Measurements from ENCODE around the gene P4HA3. TPM values are rescaled to one million over a fixed set of nuclear protein-coding genes. Genes with fewer than 3 reads are reported as not detected.

Gene P4HA3
- total RNA-seq, 4 donors from 2014 or later = 0.38 to 1.4 (median 0.66) TPM; not detected in 1

DNA sequence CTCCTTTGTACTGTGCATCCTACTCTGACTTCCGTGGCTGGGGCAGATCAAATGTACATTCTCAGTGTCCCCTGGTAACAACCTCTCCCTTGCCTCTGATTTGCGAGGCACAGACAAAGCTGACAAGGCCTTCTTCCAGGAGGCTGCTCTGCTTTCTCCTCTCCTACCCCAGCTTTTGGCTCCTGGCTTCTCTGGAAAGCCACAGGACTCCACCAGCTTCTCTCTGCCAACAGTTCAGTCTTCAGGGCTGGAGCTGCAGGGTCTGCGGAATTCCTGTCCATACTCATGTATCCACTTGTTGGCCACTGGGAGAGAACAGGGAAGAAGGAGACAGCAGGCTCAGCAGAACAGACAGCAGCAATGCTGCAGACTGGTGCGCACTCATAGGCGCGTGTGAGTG is 44.4 kb downstream of the P4HA3 start:
- TF ChIP-seq CTCF (IDR thresholded peaks at IDR 0.05; ENCODE audit: low read depth) = no peak

- no peak for TF ChIP-seq CTCF (IDR thresholded peaks at IDR 0.05; ENCODE audit: low read depth)
Measured at GRCh38 chr11:74265256-74265655, 46.2 kb downstream of the P4HA3 start.

- no peak for TF ChIP-seq CTCF (IDR thresholded peaks at IDR 0.05; ENCODE audit: low read depth)
Measured at GRCh38 chr11:74262725-74263124, 48.7 kb downstream of the P4HA3 start.

DNA sequence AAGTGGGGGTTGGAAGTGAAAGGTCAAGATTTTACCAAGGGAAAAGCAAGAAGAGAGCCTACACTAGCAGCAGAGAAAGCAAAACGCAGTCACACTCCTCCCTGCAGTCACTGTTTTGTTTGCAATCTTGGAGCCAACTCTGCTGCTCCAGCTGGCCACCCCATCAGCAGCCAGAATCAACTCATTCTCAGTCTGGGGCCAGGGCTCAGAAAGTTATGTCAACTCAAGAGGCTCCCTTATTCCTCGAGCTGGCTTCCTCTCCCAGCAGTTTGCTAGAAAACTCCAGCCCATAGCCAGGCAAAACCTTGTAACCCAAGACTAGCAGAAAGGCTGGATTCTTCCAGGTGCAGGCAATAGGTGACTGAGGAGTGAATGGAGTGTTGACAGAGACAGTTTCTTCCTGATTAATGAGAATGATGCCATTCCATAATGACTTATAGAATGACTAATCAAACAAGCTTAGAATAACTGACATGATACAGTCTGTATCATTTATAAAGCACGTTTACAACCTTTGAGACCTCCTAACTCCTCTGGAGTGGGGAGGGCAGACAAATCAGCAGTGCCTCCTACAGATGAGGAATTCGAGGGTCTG is 53.4 kb downstream of the P4HA3 start:
- no peak for TF ChIP-seq CTCF (IDR thresholded peaks at IDR 0.05; ENCODE audit: low read depth)

DNA sequence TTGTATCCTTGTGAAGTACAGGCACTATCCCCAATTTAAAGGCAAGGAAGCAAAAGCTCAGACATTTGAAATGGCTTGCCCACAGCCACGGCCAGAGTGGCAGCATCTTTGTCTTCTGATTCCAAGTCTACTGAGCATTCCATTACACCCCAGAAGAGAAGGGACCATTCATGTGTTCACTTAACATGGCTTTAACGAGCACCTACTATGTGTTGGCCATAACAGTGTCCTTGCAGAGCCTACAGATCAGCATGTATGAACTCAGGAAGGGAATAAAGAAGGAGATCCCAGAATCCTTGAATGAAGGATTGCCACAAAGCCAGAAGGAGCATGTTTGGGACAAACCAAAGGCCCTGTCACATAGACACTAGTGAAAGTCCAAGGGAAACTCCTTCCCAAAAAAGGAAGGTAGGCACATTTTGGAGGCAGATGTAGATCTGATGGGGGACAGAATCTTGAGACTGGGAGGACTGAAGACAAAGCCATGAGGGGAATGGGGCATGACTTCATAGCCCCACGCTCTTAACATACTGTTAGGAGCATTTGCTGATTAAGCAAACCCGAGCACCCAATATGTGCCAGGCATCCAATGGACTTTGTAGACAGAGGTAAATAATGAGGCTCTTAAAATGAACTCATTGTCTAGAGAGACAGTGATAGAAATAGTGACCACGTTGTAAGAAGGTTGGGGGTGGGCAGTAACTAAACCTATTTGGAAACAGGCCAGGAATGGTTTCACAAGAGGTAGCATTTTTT is 54.9 kb downstream of the P4HA3 start:
- TF ChIP-seq CTCF (IDR thresholded peaks at IDR 0.05; ENCODE audit: low read depth) = no peak

DNA sequence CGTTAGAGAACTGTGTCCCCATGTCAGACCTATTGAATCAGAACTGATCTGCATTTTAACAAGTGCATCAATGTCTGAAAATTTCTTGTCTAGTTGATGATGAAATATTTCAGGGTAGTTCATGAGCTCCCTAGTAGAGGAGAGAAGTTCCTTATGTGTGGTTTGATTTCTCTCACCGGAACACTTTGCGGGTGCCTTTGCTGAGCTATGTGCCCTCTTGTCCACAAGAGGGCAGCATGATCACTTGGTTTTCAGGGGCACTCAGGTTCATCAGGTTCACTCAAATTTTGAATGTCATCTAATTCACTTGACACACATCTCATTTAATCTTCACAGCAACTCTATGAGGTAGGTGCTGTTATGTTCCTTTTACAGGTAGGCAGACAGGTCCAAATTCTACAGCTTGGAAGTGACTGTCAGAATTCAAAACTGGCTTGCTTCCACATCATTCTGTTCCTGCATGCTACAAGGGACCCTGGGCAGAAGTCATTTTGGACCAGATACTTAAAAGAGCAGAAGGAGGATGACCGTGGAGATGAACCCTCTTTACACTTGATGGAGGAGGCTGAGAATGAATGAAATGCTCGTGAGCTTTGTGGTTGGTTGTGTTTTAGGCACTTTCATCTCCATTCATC is 55.6 kb downstream of the P4HA3 start:
- TF ChIP-seq CTCF (IDR thresholded peaks at IDR 0.05; ENCODE audit: low read depth) = no peak

- TF ChIP-seq CTCF (IDR thresholded peaks at IDR 0.05; ENCODE audit: low read depth) = no peak
Measured at GRCh38 chr11:74253361-74253760, 58.1 kb downstream of the P4HA3 start.

All from subcutaneous adipose tissue (tissue), 4 donors.